Measurements from ENCODE around the gene GPR17.

GRCh38 chr2:127630864-127631540 is 15.0 kb upstream of the GPR17 start:
- TF ChIP-seq CTCF (IDR thresholded peaks at IDR 0.05 in 8 of 11, conservative IDR thresholded peaks at IDR 0.05 in 3 of 11) (no peak), POLR2AphosphoS5 (IDR thresholded peaks at IDR 0.05) (peak; percentile 32 to 65 (median 46))

Measured in spleen (tissue), 7 donors.